Stomach smooth muscle (tissue), 2 donors: Measurements from ENCODE around the gene ABCC10.
"Not testable (repeated sequence)": the region's sequence is repeated elsewhere in the genome, so short reads cannot be mapped to it uniquely, and the experiment has no call there.

Experiments
- H3K27ac ChIP-seq: one replicate; pipeline ENCODE4 v1.7.0; 2013; ENCODE audit warnings: mild to moderate bottlenecking, low read length, inconsistent platforms
- H3K27me3 ChIP-seq, 2 donors: one replicate each; pipeline ENCODE4 v1.7.0; 2013; ENCODE audit warnings: low read length in 2 of 2; ENCODE audit not compliant: insufficient read depth in 2 of 2, control insufficient read depth in 1 of 2
- H3K36me3 ChIP-seq, 2 donors: one replicate each; pipeline ENCODE4 v1.7.0; 2013; ENCODE audit warnings: low read length in 2 of 2; ENCODE audit not compliant: control insufficient read depth in 2 of 2, insufficient read depth in 2 of 2
- H3K4me1 ChIP-seq: one replicate; pipeline ENCODE4 v1.7.0; 2013; ENCODE audit warnings: low read length; ENCODE audit not compliant: control insufficient read depth, insufficient read depth
- H3K4me3 ChIP-seq, 2 donors: one replicate each; pipeline ENCODE4 v1.7.0; 2013; ENCODE audit warnings: low read length in 2 of 2
- H3K9ac ChIP-seq, 2 donors: one replicate each; pipeline ENCODE4 v1.7.0; 2013; ENCODE audit warnings: low read length in 2 of 2, mild to moderate bottlenecking in 1 of 2
- H3K9me3 ChIP-seq, 2 donors: one replicate each; pipeline ENCODE4 v1.7.0; 2013; ENCODE audit warnings: low read length in 2 of 2; ENCODE audit not compliant: control insufficient read depth in 2 of 2
- donor health status: healthy.
- donor health status: Pancreatic carcinoma.

Gene ABCC10, protein sequence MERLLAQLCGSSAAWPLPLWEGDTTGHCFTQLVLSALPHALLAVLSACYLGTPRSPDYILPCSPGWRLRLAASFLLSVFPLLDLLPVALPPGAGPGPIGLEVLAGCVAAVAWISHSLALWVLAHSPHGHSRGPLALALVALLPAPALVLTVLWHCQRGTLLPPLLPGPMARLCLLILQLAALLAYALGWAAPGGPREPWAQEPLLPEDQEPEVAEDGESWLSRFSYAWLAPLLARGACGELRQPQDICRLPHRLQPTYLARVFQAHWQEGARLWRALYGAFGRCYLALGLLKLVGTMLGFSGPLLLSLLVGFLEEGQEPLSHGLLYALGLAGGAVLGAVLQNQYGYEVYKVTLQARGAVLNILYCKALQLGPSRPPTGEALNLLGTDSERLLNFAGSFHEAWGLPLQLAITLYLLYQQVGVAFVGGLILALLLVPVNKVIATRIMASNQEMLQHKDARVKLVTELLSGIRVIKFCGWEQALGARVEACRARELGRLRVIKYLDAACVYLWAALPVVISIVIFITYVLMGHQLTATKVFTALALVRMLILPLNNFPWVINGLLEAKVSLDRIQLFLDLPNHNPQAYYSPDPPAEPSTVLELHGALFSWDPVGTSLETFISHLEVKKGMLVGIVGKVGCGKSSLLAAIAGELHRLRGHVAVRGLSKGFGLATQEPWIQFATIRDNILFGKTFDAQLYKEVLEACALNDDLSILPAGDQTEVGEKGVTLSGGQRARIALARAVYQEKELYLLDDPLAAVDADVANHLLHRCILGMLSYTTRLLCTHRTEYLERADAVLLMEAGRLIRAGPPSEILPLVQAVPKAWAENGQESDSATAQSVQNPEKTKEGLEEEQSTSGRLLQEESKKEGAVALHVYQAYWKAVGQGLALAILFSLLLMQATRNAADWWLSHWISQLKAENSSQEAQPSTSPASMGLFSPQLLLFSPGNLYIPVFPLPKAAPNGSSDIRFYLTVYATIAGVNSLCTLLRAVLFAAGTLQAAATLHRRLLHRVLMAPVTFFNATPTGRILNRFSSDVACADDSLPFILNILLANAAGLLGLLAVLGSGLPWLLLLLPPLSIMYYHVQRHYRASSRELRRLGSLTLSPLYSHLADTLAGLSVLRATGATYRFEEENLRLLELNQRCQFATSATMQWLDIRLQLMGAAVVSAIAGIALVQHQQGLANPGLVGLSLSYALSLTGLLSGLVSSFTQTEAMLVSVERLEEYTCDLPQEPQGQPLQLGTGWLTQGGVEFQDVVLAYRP (N-terminal part only)

DNA sequence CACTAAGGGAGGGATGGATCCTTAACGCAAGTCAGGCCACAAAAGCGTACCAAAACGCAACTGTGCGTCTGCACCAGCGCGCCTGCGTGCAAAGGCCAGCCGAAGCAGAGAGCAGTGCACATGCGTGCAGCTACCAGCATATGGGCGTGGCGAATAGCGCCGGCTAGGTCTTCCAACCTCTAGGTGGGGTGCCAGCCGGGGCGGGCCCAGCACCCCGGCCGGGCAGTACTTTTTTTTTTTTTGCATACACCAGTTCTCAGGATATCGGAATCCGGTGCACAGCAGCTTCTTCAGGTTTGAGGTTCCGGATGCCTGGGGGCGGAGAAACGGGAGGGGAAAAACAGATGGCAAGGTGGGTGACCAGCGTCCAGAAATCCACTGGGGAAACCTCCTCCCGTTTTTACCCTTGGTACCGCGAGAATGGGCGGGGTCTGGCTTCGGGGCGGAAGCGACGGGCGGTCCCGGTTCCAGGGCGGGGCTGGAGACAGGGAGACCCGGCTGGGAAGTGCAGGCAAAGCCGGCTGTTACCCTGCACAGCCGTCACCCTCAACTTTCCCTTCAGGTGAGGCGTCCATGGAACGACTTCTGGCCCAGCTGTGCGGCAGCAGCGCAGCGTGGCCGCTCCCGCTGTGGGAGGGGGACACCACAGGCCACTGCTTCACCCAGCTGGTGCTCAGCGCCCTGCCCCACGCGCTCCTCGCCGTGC lies at the start of gene ABCC10:
Gene ABCC10, plus strand, starts transcription at position 136 of the 706 bp plus-strand sequence. Its CDS starts 438 bp downstream, at position 574.
- Histone ChIP-seq H3K27me3 (no peaks in the 10 kb centered on the region), H3K9me3 (no peaks in the 10 kb centered on the region), H3K27ac (peak within 1 kb of the TSS; percentile 86), H3K9ac (peak within 1 kb of the TSS; percentile 73 to 91), H3K4me3 (peak within 1 kb of the TSS; percentile 98), H3K36me3 (peaks cover 0 to 6% of the 10 kb centered on the region in 2 donors), H3K4me1 (peaks cover 18% of the 10 kb centered on the region)

DNA sequence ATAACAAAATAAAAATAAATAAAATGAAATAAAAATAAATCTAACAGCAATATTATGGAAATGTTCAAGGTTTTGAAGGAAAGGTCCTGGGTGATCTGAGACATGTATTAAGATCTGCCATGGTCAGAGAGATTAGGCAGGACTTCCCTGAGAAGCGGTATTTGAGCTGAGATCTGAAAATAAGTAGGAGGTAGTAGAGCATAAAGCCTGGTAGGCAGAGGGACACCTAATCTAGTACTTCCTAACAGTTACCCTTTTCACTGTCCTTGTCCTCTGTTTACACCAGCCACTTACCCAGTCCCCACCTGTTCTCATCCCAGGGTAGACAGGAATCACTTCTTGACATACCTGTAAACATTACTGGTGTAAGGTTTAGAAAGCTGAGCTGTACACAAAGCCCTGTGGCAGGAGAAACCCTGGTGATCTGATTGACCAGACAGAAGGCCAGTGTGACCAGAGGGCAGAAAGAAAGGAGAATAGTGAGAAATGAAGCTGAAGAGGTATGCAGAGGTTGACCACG lies 49.6 kb upstream of the ABCC10 start:
- H3K9me3 ChIP-seq: no peaks in the 10 kb centered on the region
- no peak overlapping the region for H3K9ac ChIP-seq
- H3K27ac ChIP-seq: no peak overlapping the region
- H3K36me3 ChIP-seq: no peaks in the 10 kb centered on the region
- peaks cover 0 to 2% of the 10 kb centered on the region in 2 donors for H3K27me3 ChIP-seq
- H3K4me1 ChIP-seq: no peaks in the 10 kb centered on the region
- no peak overlapping the region for H3K4me3 ChIP-seq

DNA sequence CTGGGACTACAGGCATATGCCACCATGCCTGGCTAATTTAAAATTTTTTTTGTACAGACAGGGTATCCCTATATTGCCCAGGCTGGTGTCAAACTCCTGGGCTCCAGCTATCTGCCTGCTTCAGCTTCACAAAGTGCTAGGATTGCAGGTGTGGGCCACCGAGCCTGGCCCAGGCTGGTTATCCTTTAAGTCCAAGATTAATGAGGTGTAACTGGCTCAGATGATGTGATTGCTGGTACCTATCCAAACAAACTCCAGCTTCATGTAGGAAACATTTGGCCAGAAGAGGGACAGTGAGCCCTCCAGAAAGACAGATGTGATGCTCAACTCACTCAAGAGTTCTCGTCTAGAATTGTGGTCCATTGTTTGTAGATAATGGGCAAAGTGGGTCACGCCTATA lies 48.7 kb upstream of the ABCC10 start:
- peaks cover 0 to 2% of the 10 kb centered on the region in 2 donors for H3K27me3 ChIP-seq
- H3K9me3 ChIP-seq: no peaks in the 10 kb centered on the region
- H3K4me1 ChIP-seq: no peaks in the 10 kb centered on the region
- no peak overlapping the region for H3K4me3 ChIP-seq
- H3K36me3 ChIP-seq: no peaks in the 10 kb centered on the region
- H3K9ac ChIP-seq: no peak overlapping the region
- no peak overlapping the region for H3K27ac ChIP-seq

DNA sequence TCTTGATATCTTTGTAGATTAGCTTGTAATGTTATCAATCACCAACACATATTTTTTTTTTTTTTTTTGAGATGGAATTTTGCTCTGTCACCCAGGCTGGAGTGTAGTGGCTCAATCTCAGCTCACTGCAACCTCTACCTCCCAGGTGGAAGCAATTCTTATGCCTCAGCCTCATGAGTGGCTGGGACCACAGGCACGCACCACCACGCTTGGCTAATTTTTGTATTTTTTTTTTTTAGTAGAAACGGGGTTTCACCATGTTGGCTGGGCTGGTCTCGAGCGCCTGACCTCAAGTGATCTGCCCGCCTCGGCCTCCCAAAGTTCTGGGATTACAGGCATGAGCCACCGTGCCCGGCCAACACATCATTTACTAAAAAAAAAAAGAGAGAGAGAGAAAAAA lies 46.5 kb upstream of the ABCC10 start:
- H3K27ac ChIP-seq, H3K9ac ChIP-seq, H3K27me3 ChIP-seq, H3K4me3 ChIP-seq, H3K4me1 ChIP-seq, H3K36me3 ChIP-seq, H3K9me3 ChIP-seq: not testable (repeated sequence)

DNA sequence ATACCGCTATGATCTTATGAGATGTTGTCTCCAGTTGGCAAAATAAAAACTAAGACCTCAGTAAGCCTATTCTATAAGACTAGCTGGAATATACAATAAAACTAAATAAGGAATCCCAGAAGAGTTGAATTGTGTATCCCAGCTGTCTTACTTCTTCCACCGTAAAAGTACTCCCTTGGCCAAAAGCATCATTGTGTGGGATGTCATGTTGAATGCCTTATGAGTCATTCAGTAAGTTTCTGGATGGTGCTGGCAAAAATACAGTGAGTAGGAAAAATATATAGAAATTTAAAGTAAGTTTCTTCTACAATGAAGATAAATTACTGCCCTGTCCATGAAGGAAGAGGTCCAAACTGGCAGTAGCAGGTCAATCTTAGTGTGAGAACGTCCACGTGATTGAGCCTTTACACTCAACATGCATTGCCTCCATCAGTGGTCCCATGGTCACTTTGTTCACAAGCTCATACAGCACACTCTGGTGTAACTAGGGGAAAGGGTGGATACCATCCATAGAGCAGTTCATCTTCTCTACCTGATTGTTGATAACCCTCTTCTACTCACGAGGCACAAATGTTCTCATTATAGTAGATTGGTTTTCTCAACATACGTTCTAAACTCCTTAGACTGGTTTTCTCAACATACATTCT lies 44.2 kb upstream of the ABCC10 start:
- Histone ChIP-seq H3K27ac (no peak overlapping the region), H3K27me3 (no peaks in the 10 kb centered on the region), H3K4me3 (no peak overlapping the region), H3K4me1 (no peaks in the 10 kb centered on the region), H3K36me3 (no peaks in the 10 kb centered on the region), H3K9ac (no peak overlapping the region), H3K9me3 (no peaks in the 10 kb centered on the region)

DNA sequence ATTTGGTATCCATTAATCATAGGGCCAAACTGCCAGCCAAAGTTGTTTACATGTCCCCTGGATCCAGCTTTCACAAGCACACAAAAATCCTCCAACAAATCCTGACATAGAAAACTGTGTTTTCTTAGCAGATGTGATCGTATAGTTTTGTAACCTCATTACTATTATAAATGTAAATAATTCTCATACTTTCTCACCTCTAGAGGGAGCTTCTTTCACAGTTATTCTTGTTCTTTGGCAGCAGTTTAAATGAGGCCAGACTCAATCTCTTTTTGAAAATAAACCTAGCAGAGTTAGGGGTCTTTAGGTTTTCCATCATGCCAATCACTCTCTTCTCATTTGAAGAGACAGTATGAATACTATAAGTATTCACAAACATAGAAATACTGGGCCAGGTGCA lies 40.8 kb upstream of the ABCC10 start:
- Histone ChIP-seq H3K36me3 (no peaks in the 10 kb centered on the region), H3K9me3 (no peaks in the 10 kb centered on the region), H3K27me3 (peaks cover 0 to 4% of the 10 kb centered on the region in 2 donors), H3K9ac (no peak overlapping the region), H3K4me1 (no peaks in the 10 kb centered on the region), H3K27ac (no peak overlapping the region), H3K4me3 (no peak overlapping the region)

DNA sequence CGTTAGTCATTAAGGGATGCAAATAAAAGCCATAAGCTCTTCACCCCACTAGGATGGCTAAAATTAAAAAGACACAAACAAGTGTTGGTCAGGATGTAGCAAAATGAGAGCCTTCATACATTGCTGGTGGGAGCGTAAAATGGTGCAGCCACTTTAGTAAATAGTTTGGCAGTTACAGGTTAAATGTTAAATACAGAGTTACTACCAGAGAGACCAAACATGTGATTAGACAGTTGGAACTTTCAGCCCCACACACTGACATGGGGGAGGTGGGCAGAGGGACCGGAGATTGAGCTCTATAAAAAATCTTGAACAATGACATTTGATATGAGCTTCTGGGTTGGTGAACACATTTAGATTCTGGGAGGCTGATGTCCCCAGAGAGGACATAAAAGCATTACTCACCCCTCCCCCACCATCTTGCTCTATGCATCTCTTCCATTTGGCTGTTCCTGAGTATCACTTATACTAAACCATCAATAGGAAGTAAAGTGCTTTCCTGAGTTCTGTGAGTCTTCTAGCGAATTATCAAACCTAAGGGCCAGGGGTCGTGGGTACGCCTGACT lies 37.5 kb upstream of the ABCC10 start:
- Histone ChIP-seq H3K9ac (no peak overlapping the region), H3K9me3 (no peaks in the 10 kb centered on the region), H3K36me3 (no peaks in the 10 kb centered on the region), H3K27me3 (peaks cover 0 to 4% of the 10 kb centered on the region in 2 donors), H3K4me3 (no peak overlapping the region), H3K4me1 (no peaks in the 10 kb centered on the region), H3K27ac (no peak overlapping the region)

DNA sequence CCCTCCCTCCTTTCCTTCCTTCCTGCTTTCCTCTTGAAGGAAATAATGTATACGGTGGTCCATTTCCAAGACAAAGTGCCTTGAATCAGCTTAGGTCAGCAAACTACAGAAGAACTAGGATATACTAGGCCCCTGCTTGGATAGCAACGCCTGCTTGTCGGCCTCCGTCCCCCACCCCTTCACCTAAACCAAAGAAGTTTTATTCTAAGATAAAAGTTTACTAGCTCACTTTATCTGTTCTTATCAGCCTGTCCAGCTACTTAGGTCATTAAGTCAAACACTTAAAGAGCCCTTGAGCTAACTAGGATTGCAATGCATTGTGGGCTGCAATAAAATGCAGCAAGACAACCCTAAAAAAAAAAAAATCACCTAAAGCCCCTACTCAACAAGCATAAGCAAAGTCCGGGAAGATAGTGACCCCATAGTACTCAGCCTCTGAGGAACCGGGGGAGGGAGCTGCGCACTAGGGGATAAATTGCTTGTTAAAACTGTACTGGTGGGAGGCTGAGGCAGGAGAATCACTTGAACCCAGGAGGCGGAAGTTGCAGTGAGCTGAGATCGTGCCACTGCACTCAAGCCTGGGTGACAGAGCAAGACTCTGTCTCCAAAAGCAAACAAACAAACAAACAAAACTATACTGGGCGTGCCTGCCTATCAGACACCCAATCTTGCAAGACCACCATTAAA lies 36.4 kb upstream of the ABCC10 start:
- H3K36me3 ChIP-seq, H3K4me1 ChIP-seq, H3K27me3 ChIP-seq, H3K9ac ChIP-seq, H3K9me3 ChIP-seq, H3K27ac ChIP-seq, H3K4me3 ChIP-seq: not testable (repeated sequence)

DNA sequence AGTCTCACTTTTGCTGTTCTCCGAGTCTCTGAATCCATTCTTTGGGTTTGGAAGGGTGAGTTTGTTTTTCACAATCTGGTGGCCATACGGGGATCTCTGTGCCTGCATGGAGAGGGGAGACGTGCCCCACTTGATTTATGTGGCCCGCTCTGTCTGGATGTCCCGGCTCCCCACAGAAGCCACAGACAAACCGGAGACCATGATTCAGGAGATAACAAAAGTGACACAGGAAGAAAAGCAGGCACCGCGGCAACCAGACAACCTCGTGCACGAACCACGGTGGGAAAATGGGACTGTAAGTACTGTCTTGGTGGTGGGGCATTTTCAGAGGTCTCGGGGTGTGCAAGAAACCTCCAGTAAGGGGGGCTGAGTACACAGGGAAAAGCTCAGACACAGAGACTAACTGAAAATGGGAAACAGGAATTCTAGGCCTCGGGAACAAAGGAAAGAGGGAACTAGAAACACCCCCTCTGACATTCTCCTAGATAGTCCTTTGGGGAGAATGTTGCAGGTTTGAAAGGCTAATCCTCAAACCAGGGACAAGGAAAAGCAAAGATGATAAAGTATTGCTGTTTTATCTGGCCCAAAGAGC lies 35.8 kb upstream of the ABCC10 start:
- H3K9ac ChIP-seq: no peak overlapping the region
- no peak overlapping the region for H3K27ac ChIP-seq
- H3K9me3 ChIP-seq: no peaks in the 10 kb centered on the region
- H3K4me1 ChIP-seq: no peaks in the 10 kb centered on the region
- no peaks in the 10 kb centered on the region for H3K36me3 ChIP-seq
- H3K4me3 ChIP-seq: no peak overlapping the region
- H3K27me3 ChIP-seq: peaks cover 0 to 4% of the 10 kb centered on the region in 2 donors
